Measurements from ENCODE around the gene SFTA2.

DNA sequence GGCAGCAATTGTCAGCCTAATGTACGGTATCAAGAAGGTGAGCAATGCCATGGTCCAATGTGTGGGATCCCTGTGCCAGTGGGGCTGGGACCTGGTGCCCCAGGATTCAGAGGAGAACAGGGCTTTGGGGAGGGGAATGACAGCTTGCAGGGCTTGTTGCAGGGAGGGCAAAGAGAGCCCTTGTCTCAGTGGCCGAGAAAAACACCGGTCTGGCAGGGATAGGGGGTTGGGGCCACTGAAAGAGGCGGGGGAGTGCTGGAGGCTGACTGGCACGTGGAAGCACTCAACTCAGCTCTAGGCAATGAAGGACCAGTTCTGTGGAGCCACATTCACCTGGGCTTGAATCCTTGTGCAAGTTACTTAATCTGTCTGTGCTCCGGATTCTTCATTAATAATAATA, 5.3 kb upstream of the SFTA2 start:
- TF ChIP-seq, protein P1, sequence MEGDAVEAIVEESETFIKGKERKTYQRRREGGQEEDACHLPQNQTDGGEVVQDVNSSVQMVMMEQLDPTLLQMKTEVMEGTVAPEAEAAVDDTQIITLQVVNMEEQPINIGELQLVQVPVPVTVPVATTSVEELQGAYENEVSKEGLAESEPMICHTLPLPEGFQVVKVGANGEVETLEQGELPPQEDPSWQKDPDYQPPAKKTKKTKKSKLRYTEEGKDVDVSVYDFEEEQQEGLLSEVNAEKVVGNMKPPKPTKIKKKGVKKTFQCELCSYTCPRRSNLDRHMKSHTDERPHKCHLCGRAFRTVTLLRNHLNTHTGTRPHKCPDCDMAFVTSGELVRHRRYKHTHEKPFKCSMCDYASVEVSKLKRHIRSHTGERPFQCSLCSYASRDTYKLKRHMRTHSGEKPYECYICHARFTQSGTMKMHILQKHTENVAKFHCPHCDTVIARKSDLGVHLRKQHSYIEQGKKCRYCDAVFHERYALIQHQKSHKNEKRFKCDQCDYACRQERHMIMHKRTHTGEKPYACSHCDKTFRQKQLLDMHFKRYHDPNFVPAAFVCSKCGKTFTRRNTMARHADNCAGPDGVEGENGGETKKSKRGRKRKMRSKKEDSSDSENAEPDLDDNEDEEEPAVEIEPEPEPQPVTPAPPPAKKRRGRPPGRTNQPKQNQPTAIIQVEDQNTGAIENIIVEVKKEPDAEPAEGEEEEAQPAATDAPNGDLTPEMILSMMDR (IDR thresholded peaks at IDR 0.05; ENCODE audit: control extremely low read depth in 1 of 3, insufficient read depth in 1 of 3, low read depth in 1 of 3, low read length in 3 of 3) = no peak
- TF ChIP-seq CREB1 (IDR thresholded peaks at IDR 0.05) = no peak
- TF ChIP-seq POLR2A (IDR thresholded peaks at IDR 0.05; ENCODE audit: control extremely low read depth in 1 of 2, low read depth in 2 of 2, low read length in 2 of 2) = no peak
- TF ChIP-seq SP2 (IDR thresholded peaks at IDR 0.05; ENCODE audit: low read length) = no peak
- no peak for TF ChIP-seq SIX5 (IDR thresholded peaks at IDR 0.05; ENCODE audit: low read depth, low read length)
- no peak for TF ChIP-seq BRCA1 (IDR thresholded peaks at IDR 0.05; ENCODE audit: low read depth, low read length)
- no peak for TF ChIP-seq GABPA (IDR thresholded peaks at IDR 0.05; ENCODE audit: borderline replicate concordance, insufficient read depth, low read length)
